Stimulated activated CD8-positive, alpha-beta memory T cell treated with anti-CD3 and anti-CD28 coated beads, Interleukin-12 subunit alpha, Interleukin-12 subunit beta, amount 100 ng/mL, for 24 hours (primary cell): Measurements from ENCODE around the gene AHCYL2.
"Not testable (repeated sequence)": the region's sequence is repeated elsewhere in the genome, so short reads cannot be mapped to it uniquely, and the experiment has no call there.

Experiments used
- DNase-seq: peaks from one replicate; pipeline ENCODE4 v3.0.0-alpha.2; 2020; ENCODE audit errors: extremely low read depth

Gene AHCYL2

GRCh38 chr7:129209067-129209926 is 15.5 kb upstream of the AHCYL2 start:
- no peak for DNase-seq

GRCh38 chr7:129210256-129210988 is 14.4 kb upstream of the AHCYL2 start:
- DNase-seq: peak; percentile 24

- DNase-seq: no peak
These were observed 13.9 kb upstream of the AHCYL2 start for GRCh38 chr7:129210989-129211312.

DNA sequence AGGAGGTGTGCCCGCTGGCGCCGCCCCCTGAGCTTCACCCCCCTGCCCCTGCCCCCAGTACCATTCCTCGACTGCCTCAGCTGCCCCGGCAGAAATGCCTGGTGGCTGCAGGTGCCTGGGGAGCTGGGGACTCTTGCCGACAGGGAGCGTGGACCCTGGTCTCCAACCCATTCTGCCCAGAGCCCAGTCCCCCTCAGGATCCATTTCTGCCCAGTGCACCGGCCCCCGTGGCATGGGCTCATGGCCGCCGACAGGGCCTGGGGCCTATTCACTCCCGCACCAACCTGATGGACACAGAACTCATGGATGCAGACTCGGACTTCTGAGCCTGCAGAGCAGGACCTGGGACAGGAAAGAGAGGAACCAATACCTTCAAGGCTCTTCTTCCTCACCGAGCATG is 12.7 kb upstream of the AHCYL2 start:
- DNase-seq: no peak

GRCh38 chr7:129212596-129212995 is 12.2 kb upstream of the AHCYL2 start:
- no peak for DNase-seq

DNA sequence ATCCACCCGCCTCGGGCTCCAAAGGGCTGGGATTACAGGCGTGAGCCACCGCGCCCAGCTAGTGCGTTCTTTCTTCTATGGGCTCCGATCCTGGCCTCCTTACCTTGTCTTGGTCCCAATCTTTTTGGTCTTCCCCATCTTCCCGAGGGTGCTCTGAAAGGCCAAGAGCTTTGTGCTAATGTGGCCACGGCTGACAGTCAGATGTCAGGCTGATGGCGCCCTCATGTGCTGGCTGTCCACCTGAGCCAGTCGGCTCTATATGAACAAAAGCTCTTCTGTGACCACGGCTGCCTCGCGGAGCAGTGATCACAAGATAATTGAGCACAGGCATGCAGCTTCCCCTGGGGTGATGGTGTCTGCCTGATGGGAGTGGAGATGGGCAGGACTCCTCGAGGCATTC is 11.0 kb upstream of the AHCYL2 start:
- no peak for DNase-seq

- not testable (repeated sequence) for DNase-seq
These were observed 9.1 kb upstream of the AHCYL2 start for GRCh38 chr7:129215691-129216090.

DNA sequence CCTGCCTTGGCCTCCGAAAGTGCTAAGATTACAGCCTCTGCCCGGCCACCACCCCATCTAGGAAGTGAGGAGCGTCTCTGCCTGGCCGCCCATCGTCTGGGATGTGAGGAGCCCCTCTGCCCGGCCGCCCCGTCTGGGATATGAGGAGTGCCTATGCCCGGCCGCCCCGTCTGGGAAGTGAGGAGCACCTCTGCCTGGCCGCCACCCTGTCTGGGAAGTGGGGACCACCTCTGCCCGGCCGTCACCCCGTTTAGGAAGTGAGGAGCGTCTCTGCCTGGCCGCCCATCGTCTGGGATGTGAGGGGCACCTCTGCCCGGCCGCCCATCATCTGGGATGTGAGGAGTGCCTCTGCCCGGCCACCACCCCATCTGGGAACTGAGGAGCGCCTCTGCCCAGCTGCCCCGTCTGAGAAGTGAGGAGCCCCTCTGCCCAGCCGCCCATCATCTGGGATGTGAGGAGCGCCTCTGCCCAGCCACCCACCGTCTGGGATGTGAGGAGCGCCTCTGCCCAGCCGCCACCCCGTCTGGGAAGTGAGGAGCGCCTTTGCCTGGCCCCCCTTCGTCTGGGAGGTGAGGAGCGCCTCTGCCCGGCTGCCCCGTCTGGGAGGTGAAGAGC is 8.6 kb upstream of the AHCYL2 start:
- DNase-seq: not testable (repeated sequence)

- DNase-seq: not testable (repeated sequence)
These were observed 7.9 kb upstream of the AHCYL2 start for GRCh38 chr7:129216821-129217416.

DNA sequence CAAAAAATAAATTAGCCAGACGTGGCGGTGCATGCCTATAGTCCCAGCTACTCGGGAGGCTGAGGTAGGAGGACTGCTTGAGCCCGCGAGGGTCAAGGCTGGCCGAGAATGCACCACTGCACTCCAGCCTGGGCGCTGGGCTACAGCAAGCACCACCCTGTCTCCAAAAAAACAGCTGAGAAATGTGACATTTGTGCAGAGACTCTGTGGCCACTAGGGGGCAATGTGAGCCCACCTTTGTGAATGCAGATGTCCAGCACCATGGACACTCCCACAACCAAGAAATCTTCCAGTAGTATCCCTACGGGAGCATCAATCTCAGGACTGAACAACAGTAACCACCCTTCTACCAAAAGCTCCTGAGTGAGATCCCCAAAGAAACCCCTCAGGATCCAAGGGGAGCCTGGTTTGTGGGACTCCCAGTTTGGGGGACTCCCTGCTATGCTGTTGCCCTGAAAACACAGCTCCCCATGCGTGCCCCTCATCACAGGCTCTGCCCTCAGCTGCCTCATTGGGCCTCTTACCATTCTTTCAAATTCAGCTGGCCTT is 6.2 kb upstream of the AHCYL2 start:
- peak; percentile 62 for DNase-seq

- DNase-seq: not testable (repeated sequence)
These were observed 5.7 kb upstream of the AHCYL2 start for GRCh38 chr7:129219166-129219565.

- DNase-seq: no peak
These were observed 2.8 kb upstream of the AHCYL2 start for GRCh38 chr7:129222064-129222463.

- peak; percentile 26 for DNase-seq
These were observed 538 bp downstream of the AHCYL2 start for GRCh38 chr7:129225206-129225930.

DNA sequence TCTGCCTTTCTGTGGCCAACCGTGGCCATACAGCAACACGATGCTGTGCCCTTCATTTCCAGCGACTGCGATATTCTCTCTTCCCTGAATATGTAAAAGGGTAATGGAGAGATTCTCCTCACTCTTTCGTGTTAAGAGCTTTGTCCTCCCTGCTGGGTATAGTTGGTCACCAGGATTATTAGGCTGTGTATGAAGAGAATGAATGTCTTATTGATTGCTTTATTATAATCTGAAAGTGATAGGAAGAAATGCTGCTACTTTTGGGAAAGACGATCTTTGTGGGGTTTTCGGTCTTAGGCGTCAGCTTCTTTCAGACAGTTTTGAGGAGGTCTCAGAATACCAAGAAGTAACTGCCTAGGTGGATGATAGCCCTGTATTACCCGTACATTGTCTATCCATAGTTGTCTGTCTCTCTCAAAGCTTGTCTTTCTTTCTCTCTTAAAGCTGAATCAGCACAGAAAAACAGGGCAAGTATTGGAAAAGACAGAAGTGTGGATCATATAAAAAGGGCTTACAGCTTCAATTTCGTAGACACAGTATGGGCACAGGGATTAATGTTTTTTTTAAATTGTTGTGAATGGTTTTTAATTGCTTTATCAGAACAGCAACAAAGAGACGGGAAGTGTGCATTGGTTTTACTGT is 1.2 kb downstream of the AHCYL2 start:
- DNase-seq: no peak

- DNase-seq: no peak
These were observed 3.1 kb downstream of the AHCYL2 start for GRCh38 chr7:129227646-129228578.

GRCh38 chr7:129228633-129229032 is 3.8 kb downstream of the AHCYL2 start:
- no peak for DNase-seq

GRCh38 chr7:129231666-129232065 is 6.8 kb downstream of the AHCYL2 start:
- DNase-seq: no peak

DNA sequence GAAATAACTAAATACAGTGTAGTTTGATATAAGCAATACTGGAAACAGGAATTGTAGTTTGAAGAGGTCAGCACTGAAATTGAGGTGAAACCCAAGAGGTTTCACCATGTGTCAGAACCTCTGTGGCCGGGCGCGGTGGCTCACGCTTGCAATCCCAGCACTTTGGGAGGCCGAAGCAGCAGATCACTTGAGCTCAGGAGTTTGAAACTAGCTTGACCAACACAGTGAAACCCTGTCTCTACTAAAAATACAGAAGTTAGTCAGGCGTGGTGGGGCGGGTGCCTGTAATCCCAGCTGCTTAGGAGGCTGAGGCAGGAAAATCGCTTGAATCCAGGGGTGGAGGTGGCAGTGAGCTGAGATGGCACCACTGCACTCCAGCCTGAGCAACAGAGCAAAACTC is 13.7 kb downstream of the AHCYL2 start:
- DNase-seq: no peak

DNA sequence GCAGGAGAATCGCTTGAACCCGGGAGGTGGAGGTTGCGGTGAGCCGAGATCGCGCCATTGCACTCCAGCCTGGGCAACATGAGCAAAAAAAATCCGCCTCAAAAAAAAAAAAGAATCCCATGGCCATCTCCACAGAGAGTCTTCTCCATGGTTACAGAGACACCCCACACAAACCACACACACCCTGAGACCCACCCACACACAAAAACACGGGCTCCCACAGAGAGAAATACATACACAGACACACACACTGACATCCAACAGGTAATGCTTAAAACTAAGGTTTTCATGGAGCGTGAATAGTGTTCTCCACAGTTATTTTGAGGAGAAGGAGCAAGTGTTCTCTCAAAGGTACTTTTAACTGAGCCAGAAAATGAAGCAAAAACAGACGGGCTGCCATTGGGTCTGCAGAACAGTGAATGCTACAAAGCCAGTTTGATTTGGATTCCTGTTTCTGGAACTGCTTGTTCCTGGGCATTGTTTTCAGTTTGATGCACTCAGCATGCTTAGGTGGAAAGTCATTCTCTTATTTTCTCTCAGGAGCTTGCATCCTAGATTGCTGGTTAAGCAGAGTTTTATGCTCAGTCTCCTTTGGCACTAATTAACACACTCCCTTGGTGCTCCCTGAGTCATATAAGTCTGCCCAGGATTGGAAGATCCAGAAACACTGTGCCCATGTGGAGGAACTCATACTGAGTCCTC is 15.4 kb downstream of the AHCYL2 start:
- no peak for DNase-seq
